K562 (cell line): ENCODE data around the gene ORAI3. TPM values are rescaled to one million over a fixed set of nuclear protein-coding genes. Genes with fewer than 3 reads are reported as not detected.
A peak's percentile ranks its signal among the peaks of the same experiment; 100 is the strongest.

Experiments
- CHD7 ChIP-seq: fragments of 200-600 bp; sonication (generic); IDR thresholded peaks from one replicate; pipeline ENCODE4 v1.6.1; 2012; ENCODE audit warnings: mild to moderate bottlenecking, low read depth, low read length, inconsistent platforms
- DMBX1 ChIP-seq: fragments of 250-450 bp; sonication (Bioruptor Pico); IDR thresholded peaks from 2 replicates; pipeline ENCODE4 v1.8.0; 2022; ENCODE audit warnings: inconsistent platforms, mild to moderate bottlenecking, moderate library complexity, borderline replicate concordance
- GTF2E2 ChIP-seq: fragments of 200-800 bp; sonication (Bioruptor generic); IDR thresholded peaks from 2 replicates; pipeline ENCODE4 v1.6.1; 2016; ENCODE audit warnings: missing genetic modification characterization, missing compliant biosample characterization
- HDAC8 ChIP-seq: fragments of 450-650 bp; IDR thresholded peaks from 2 replicates; pipeline ENCODE4 v1.6.1; 2016; ENCODE audit warnings: mild to moderate bottlenecking, missing genetic modification characterization, moderate library complexity, missing compliant biosample characterization
- MYBL2 ChIP-seq, 2 experiments: fragments of 450-650 bp in 1 of 2; sonication (generic) in 1 of 2; formaldehyde crosslinking in 1 of 2; IDR thresholded peaks; 2 replicates each; pipeline versions ENCODE4 v1.6.1 to v1.8.1; 2017 to 2022; ENCODE audit warnings: borderline replicate concordance in 1 of 2, inconsistent platforms in 1 of 2, low read depth in 1 of 2, mild to moderate bottlenecking in 1 of 2, missing genetic modification reagents in 1 of 2, moderate library complexity in 1 of 2
- NR3C1 ChIP-seq: sonication (generic); formaldehyde crosslinking; IDR thresholded peaks from 2 replicates; pipeline ENCODE4 v1.8.1; 2022; ENCODE audit warnings: missing genetic modification reagents
- SMAD4 ChIP-seq: fragments of 250-450 bp; sonication (Bioruptor Pico); conservative IDR thresholded peaks from 2 replicates; pipeline ENCODE4 v1.8.0; 2021; ENCODE audit warnings: inconsistent platforms, mild to moderate bottlenecking, moderate library complexity
- TAF7 ChIP-seq: fragments of 450-650 bp; IDR thresholded peaks from 2 replicates; pipeline ENCODE4 v1.6.1; 2016; ENCODE audit warnings: missing genetic modification characterization, missing compliant biosample characterization
- ZNF121 ChIP-seq: sonication (generic); formaldehyde crosslinking; conservative IDR thresholded peaks from 2 replicates; pipeline ENCODE4 v1.8.0; 2022; ENCODE audit warnings: missing genetic modification reagents
- ZNF143 ChIP-seq: sonication (generic); formaldehyde crosslinking; IDR thresholded peaks from 2 replicates; pipeline ENCODE4 v1.9.0; 2022; ENCODE audit warnings: mild to moderate bottlenecking, missing genetic modification reagents
- ZNF184 ChIP-seq: sonication (generic); formaldehyde crosslinking; IDR thresholded peaks from 2 replicates; pipeline ENCODE4 v1.5.0; 2020; ENCODE audit warnings: missing genetic modification reagents
- ZNF644 ChIP-seq: fragments of 200-800 bp; sonication (Bioruptor generic); IDR thresholded peaks from 2 replicates; pipeline ENCODE4 v1.6.1; 2016; ENCODE audit warnings: low read depth, missing genetic modification characterization, missing compliant biosample characterization
- polyA plus RNA-seq, 8 experiments: library from polyadenylated mRNA; depleted of rRNA in 4 of 8; stranded (reverse) in 5 of 8; unstranded in 3 of 8; fragments of >200 nt; fragmentation: Nextera tagmentation in 2 of 8; fragmentation: Illumina TruSeq in 1 of 8; extraction: Ambion mirVana in 2 of 8; extraction: Trizol in 1 of 8; gene quantifications; 2 replicates each; pipeline versions ENCODE4 v1.2.1 to v1.2.3, GENCODE V29; 2011 to 2014; ENCODE audit warnings: inconsistent platforms in 1 of 8, missing spikeins in 1 of 8
- total RNA-seq, 7 experiments: library from RNA; depleted of rRNA in 6 of 7; stranded (reverse); fragments of >200 nt in 6 of 7; fragmentation: Illumina TruSeq in 2 of 7; extraction: Trizol in 2 of 7; gene quantifications; 2 replicates each; pipeline versions ENCODE4 v1.2.1 to v1.2.3, GENCODE V29; 2011 to 2021; ENCODE audit warnings: low replicate concordance in 1 of 7
- TF ChIP-seq, protein P1 (sequence below): fragments of 250-450 bp; sonication (Bioruptor Pico); IDR thresholded peaks from 2 replicates; pipeline ENCODE4 v1.8.0; 2021; ENCODE audit warnings: moderate library complexity, mild to moderate bottlenecking, inconsistent platforms

ORAI3 gene
- total and polyA plus RNA-seq, 9 of the 15 experiments (the other 6 are each of a cell fraction or from before 2014, with no cell fraction given), result 4.9 to 23.3 (median 14.1) TPM

DNA sequence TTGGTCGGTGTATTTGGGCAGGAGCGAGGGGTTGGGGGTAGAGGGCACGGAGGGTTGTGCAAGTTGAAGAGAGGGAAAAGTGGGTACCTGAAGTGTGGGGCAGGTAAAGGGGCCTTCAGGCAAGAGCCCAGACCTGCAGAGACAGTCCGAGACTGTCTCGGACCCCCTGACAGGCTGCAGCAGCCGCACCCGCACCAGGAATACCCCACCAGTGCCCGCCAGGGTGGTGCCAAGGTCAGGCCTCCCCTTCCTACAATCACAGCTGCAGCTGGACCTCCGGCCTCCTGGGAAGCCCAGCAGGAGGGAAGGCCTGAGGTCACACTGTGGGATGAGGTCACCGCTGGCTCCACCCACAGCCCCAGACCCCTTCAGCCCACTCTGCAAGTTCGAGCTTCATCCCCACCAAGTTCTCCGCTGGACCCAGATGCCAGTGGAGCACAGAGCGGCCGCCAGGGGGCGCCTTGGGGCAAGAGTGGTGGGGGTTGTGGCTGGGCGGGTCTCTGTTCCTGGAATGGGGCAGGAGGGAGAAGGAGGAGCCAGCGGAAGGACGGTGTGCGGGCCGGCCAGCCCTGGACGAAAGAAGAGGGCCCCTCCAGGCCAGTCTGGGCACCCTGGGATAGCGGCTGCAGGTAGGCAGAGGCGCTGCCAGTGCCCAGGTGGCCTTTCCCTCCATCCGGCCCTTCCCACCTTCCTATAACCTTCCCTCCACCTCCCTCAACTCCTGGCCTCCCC, 36.0 kb downstream of the ORAI3 start, which contains the start of gene HSD3B7 (continued):
- no peak for TF ChIP-seq MYBL2 (IDR thresholded peaks at IDR 0.05; ENCODE audit: low read depth)
- TF ChIP-seq MYBL2 (CRISPR knock-in tag; IDR thresholded peaks at IDR 0.05; ENCODE audit: borderline replicate concordance), result no peak
- TF ChIP-seq ZNF143 (CRISPR knock-in tag), result no peak
- no peak for TF ChIP-seq GTF2E2 (tag)
- TF ChIP-seq DMBX1, result no peak
- TF ChIP-seq, protein P1, sequence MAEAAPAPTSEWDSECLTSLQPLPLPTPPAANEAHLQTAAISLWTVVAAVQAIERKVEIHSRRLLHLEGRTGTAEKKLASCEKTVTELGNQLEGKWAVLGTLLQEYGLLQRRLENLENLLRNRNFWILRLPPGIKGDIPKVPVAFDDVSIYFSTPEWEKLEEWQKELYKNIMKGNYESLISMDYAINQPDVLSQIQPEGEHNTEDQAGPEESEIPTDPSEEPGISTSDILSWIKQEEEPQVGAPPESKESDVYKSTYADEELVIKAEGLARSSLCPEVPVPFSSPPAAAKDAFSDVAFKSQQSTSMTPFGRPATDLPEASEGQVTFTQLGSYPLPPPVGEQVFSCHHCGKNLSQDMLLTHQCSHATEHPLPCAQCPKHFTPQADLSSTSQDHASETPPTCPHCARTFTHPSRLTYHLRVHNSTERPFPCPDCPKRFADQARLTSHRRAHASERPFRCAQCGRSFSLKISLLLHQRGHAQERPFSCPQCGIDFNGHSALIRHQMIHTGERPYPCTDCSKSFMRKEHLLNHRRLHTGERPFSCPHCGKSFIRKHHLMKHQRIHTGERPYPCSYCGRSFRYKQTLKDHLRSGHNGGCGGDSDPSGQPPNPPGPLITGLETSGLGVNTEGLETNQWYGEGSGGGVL, result no peak
- no peak for TF ChIP-seq ZNF184 (CRISPR knock-in tag)
- TF ChIP-seq HDAC8 (tag), result no peak
- no peak for TF ChIP-seq SMAD4 (CRISPR knock-in tag)
- no peak for TF ChIP-seq ZNF121 (CRISPR knock-in tag)
- peak; percentile 35; the same call in 1 of the 2 replicates for TF ChIP-seq TAF7
- TF ChIP-seq NR3C1 (CRISPR knock-in tag), result no peak
- no peak for TF ChIP-seq CHD7
- no peak for TF ChIP-seq ZNF644
